Measurements from ENCODE around the gene DIPK1B. TPM values are rescaled to one million over a fixed set of nuclear protein-coding genes. Genes with fewer than 3 reads are reported as not detected.

The DIPK1B gene
- total RNA-seq, 6 experiments from 2014 or later: not detected

DNA sequence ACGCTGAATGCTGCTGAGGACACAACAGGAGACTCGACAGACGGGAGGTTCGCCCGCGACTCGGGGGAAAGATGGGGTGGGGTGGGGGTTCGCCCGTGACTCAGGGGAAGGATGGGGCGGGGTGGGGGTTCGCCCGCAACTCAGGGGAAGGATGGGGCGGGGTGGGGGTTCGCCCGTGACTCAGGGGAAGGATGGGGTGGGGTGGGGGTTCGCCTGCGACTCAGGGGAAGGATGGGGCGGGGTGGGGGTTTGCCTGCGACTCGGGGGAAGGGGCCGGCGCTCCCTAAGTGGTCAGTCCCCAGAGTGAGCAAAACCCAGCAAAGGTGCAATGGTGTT, 33.8 kb downstream of the DIPK1B start:
- DNase-seq: no peak
- H3K27me3 Mint-ChIP-seq (ENCODE audit: insufficient read depth): peaks cover 8% of the 10 kb centered on the region
- H3K4me1 Mint-ChIP-seq (ENCODE audit: low read depth): no peaks in the 10 kb centered on the region; the same call in 1 of the 2 replicates
- TF ChIP-seq, protein P1, sequence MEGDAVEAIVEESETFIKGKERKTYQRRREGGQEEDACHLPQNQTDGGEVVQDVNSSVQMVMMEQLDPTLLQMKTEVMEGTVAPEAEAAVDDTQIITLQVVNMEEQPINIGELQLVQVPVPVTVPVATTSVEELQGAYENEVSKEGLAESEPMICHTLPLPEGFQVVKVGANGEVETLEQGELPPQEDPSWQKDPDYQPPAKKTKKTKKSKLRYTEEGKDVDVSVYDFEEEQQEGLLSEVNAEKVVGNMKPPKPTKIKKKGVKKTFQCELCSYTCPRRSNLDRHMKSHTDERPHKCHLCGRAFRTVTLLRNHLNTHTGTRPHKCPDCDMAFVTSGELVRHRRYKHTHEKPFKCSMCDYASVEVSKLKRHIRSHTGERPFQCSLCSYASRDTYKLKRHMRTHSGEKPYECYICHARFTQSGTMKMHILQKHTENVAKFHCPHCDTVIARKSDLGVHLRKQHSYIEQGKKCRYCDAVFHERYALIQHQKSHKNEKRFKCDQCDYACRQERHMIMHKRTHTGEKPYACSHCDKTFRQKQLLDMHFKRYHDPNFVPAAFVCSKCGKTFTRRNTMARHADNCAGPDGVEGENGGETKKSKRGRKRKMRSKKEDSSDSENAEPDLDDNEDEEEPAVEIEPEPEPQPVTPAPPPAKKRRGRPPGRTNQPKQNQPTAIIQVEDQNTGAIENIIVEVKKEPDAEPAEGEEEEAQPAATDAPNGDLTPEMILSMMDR (IDR thresholded peaks at IDR 0.05): no peak
- H3K9me3 Mint-ChIP-seq: no peaks in the 10 kb centered on the region
- no peak overlapping the region for H3K27ac Mint-ChIP-seq
- H3K36me3 Mint-ChIP-seq (ENCODE audit: low read depth): no peaks in the 10 kb centered on the region
- H3K4me3 Mint-ChIP-seq: no peak overlapping the region

DNA sequence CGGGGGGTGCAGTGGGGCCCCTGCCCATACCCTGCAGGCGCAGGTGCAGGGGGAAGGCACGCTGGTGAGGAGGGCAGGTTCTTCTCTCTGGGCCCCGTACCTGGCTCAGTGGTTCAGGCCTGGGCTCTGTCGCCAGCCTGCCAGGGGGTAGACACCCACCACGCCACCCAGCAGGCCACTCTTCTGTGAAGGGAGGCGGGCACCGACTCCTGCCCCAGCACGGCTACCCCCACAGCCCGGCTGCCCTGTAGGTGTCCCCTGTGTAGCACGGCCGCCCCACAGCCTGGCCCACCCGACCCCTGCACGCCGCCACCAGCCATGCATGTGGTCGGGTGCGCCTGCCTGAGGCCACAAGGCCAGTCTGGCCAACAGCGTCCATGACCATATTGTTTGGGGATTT, 34.2 kb downstream of the DIPK1B start:
- Mint-ChIP-seq H3K4me3 (no peak overlapping the region), H3K27me3 (ENCODE audit: insufficient read depth) (peaks cover 7% of the 10 kb centered on the region), H3K9me3 (peaks cover 2% of the 10 kb centered on the region), H3K36me3 (ENCODE audit: low read depth) (no peaks in the 10 kb centered on the region), H3K4me1 (ENCODE audit: low read depth) (no peaks in the 10 kb centered on the region; the same call in 1 of the 2 replicates), H3K27ac (no peak overlapping the region)
- no peak for DNase-seq
- TF ChIP-seq, protein P1 (IDR thresholded peaks at IDR 0.05): no peak

DNA sequence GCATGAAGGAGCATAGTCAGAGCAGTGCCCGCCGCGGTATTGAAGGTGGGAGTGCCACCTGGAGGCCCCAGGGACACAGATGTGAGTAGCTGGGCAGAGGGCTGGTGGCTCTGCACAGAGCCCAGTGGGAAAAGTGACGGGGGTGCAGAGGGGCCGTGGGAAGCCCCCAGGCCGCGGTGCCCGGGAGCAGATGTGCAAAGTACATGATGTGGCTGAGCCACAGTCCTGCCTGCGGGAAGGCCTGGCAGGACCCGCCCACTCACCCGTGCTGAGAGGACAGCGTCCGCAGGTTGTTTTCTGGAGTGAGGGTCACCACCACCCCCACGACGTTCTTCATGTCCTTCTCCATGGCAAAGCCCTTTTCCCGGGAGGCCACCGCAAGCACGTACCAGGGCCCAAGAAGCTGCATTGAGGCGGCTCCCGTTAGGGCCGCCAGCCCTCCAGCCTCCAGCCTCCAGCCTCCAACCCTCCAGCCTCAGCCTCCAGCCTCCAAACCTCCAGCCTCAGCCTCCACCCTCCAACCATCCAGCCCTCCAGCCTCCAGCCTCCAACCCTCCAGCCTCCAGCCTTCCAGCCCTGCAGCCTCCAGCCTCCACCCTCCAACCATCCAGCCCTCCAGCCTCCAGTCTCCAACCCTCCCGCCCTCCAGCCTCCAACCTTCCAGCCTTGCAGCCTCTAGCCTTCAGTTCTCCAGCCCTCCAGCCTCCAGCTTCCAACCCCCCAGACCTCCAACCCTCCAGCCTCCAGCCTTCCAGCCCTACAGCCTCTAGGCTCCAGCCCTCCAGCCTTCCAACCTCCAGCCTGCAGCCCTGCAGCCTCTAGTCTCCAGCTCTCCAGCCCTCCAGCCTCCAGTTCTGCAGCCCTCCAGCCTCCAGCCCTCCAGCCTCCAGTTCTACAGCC, 35.0 kb downstream of the DIPK1B start:
- Mint-ChIP-seq H3K27me3 (ENCODE audit: insufficient read depth) (peaks cover 9% of the 10 kb centered on the region), H3K27ac (no peak overlapping the region), H3K9me3 (peaks cover 10% of the 10 kb centered on the region), H3K36me3 (ENCODE audit: low read depth) (no peaks in the 10 kb centered on the region), H3K4me3 (no peak overlapping the region), H3K4me1 (ENCODE audit: low read depth) (no peaks in the 10 kb centered on the region; the same call in 1 of the 2 replicates)
- no peak for DNase-seq
- TF ChIP-seq, protein P1 (IDR thresholded peaks at IDR 0.05): no peak

DNA sequence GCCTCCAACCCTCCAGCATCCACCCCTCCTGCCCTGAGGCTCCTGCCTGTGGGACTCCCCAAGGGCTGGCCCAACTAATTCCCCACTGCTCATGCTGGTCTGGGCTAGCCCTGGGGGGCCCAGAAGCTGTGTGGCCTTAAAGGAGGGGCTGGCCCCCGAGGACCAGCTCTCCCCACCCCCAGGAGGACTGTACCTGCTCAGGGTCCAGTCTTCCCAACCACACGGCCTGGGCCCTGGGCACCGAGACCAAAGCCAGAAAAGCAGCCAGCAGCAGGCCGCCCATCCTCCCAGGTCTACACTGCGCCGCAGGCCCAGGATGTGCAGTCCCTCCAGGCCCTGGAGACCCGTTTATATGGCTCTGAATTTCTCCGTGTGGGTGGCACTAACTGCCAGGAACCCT, 35.8 kb downstream of the DIPK1B start, which contains the start of gene LCN6:
LCN6 (minus strand) TSS at position 325 of the 400 bp plus-strand sequence; CDS start at position 283, 42 bp downstream.
- no peak for DNase-seq
- Mint-ChIP-seq H3K9me3 (peaks cover 12% of the 10 kb centered on the region), H3K4me3 (no peak within 1 kb of the TSS)

DNA sequence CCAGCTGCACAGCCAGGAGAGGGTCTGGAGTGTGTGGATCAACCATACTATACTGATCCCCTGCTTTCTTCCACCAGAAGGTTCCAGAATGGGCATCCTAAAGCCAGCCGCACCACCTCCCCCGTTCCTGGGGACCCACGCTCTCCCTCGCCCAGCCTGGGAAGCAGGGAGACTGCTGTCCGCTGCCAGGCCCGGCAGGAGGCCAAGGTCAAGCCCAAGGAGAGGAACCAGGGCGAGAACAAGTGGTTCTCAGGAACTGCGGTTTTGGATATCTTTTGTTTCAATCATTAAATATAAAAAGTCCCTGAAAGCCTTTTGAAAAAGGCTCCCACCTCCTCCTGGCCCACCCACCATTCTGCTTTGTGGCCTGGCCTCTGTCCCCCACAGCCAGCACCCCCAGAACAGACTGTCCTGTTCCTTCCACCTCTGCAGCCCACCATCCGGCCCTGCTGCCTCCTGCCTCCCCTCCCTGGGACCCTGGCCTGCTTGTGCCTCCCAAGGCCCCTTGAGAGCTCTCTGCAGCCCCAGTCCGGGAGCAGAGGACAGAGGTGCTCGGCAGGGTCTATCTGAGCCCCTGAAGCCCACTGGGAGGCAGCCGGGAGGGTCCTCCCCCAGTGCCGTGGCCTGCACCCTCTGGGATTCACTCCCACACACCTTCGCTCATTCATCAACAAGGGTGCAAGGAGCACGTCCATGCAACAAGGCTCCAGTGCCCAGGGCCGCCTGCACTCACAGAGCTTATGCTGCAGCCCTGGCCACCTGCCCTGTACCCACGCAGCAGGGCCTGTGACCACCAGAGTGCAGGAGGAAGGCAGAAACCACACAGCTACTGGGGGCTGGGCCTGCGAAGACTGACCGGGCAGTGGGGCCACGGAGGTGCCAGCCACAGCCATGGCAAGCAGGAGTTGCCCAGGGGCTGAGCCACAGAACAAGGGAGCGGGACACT, 36.6 kb downstream of the DIPK1B start:
- Mint-ChIP-seq H3K27me3 (ENCODE audit: insufficient read depth) (peaks cover 13% of the 10 kb centered on the region; the same call in 1 of the 2 replicates), H3K4me3 (no peak overlapping the region), H3K9me3 (peaks cover 12% of the 10 kb centered on the region), H3K4me1 (ENCODE audit: low read depth) (no peaks in the 10 kb centered on the region; the same call in 1 of the 2 replicates), H3K27ac (no peak overlapping the region), H3K36me3 (ENCODE audit: low read depth) (no peaks in the 10 kb centered on the region)
- TF ChIP-seq, protein P1 (IDR thresholded peaks at IDR 0.05): no peak
- DNase-seq: no peak

More for the DNA sequence above, 35.8 kb downstream of the DIPK1B start, which contains the start of gene LCN6:
- H3K4me1 Mint-ChIP-seq (ENCODE audit: low read depth): no peaks in the 10 kb centered on the region; the same call in 1 of the 2 replicates
- H3K27me3 Mint-ChIP-seq (ENCODE audit: insufficient read depth): peaks cover 13% of the 10 kb centered on the region; the same call in 1 of the 2 replicates
- TF ChIP-seq, protein P1 (IDR thresholded peaks at IDR 0.05): no peak
- no peak within 1 kb of the TSS for H3K27ac Mint-ChIP-seq
- no peaks in the 10 kb centered on the region for H3K36me3 Mint-ChIP-seq (ENCODE audit: low read depth)
